Measurements from ENCODE around the gene DGKQ. TPM values are rescaled to one million over a fixed set of nuclear protein-coding genes. Genes with fewer than 3 reads are reported as not detected.

DGKQ gene
- total RNA-seq, 1 donor from 2014 or later: 17.9 TPM

- DNase-seq (ENCODE audit: low read depth): no peak
- Histone ChIP-seq H3K36me3 (ENCODE audit: control insufficient read depth, insufficient read depth, low read length) (peaks cover 2% of the 10 kb centered on the region), H3K4me3 (ENCODE audit: low read depth, low read length) (no peak overlapping the region), H3K27me3 (ENCODE audit: control insufficient read depth, insufficient read depth, low read length) (no peaks in the 10 kb centered on the region)
- TF ChIP-seq, protein P1, sequence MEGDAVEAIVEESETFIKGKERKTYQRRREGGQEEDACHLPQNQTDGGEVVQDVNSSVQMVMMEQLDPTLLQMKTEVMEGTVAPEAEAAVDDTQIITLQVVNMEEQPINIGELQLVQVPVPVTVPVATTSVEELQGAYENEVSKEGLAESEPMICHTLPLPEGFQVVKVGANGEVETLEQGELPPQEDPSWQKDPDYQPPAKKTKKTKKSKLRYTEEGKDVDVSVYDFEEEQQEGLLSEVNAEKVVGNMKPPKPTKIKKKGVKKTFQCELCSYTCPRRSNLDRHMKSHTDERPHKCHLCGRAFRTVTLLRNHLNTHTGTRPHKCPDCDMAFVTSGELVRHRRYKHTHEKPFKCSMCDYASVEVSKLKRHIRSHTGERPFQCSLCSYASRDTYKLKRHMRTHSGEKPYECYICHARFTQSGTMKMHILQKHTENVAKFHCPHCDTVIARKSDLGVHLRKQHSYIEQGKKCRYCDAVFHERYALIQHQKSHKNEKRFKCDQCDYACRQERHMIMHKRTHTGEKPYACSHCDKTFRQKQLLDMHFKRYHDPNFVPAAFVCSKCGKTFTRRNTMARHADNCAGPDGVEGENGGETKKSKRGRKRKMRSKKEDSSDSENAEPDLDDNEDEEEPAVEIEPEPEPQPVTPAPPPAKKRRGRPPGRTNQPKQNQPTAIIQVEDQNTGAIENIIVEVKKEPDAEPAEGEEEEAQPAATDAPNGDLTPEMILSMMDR (IDR thresholded peaks at IDR 0.05; ENCODE audit: insufficient read depth, low read length, severe bottlenecking): no peak
- no peak for FAIRE-seq
These were observed 46.0 kb upstream of the DGKQ start for GRCh38 chr4:1019320-1019719.

DNA sequence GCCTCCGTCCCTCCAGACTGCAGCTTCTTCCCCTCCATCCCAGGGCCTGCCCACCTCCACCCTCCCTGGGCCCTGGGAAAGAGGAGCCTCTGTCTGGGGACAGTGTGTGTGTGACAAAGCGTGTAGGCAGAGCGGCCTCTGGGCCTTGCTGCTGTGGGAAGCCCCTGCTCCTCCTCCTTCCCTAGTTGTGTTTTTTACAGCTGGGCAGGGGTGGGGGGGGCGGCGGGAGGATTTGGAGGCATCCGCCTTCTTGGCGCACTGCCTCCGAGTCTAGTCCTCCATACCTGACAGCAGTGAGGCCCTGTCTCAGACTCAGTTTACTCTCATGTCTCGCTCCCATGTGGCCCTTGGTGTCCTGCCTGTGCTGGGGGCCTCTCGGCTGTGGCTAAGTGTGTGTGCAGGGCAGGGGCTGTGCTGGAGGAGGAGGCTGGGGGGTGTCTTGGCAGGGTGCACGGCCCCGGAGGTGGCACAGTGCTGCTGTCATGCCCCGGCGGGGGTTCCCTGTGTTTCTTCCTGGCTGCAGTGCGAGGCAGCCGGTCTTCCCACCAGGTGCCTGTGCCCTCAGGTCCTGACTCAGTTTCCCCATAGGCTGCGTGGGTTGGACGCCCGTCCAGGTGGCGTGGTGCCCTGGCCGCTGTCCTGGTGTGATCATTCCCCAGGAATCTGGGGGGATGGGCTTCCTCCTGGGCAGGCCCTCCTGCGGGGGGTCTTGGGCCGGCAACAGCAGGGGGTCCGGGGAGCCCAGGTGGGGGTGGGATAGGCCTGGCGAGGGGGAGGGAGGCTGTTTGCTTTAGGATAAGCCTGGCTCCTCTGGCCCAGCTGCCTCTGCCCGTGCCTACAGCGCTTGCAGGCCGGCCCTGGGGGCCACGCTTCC lies 45.0 kb upstream of the DGKQ start:
- H3K27me3 ChIP-seq (ENCODE audit: control insufficient read depth, insufficient read depth, low read length): no peaks in the 10 kb centered on the region
- H3K36me3 ChIP-seq (ENCODE audit: control insufficient read depth, insufficient read depth, low read length): peaks cover 2% of the 10 kb centered on the region
- DNase-seq (ENCODE audit: low read depth): no peak
- FAIRE-seq: no peak
- TF ChIP-seq, protein P1 (IDR thresholded peaks at IDR 0.05; ENCODE audit: insufficient read depth, low read length, severe bottlenecking): no peak
- H3K4me3 ChIP-seq (ENCODE audit: low read depth, low read length): no peak overlapping the region

DNA sequence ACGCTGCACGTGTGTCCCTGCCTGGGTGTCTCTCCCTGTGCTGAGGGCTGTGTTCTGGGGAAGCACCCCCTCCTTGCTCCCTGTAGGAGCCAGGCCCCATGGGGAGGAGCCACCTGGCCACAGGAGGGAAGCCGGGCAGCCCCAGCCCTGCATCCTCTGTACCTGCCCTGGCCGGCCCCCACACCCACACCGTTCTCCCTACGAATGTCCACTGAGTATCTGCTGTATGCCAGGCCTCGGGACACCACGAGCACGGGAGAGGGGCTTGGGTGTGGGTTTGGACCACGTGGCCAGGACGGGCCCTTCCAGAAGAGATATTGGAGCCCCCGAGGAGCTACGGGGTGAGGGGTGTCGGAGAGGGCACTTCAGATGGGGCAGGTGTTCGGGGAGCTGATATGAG lies 44.3 kb upstream of the DGKQ start:
- Histone ChIP-seq H3K4me3 (ENCODE audit: low read depth, low read length) (no peak overlapping the region), H3K36me3 (ENCODE audit: control insufficient read depth, insufficient read depth, low read length) (peaks cover 4% of the 10 kb centered on the region), H3K27me3 (ENCODE audit: control insufficient read depth, insufficient read depth, low read length) (no peaks in the 10 kb centered on the region)
- FAIRE-seq (no peak), DNase-seq (ENCODE audit: low read depth) (no peak)
- TF ChIP-seq, protein P1 (IDR thresholded peaks at IDR 0.05; ENCODE audit: insufficient read depth, low read length, severe bottlenecking): no peak

- FAIRE-seq (no peak), DNase-seq (ENCODE audit: low read depth) (no peak)
- TF ChIP-seq, protein P1 (IDR thresholded peaks at IDR 0.05; ENCODE audit: insufficient read depth, low read length, severe bottlenecking): no peak
These were observed 43.8 kb upstream of the DGKQ start for GRCh38 chr4:1017211-1017610.

GRCh38 chr4:1015746-1016145 lies 42.4 kb upstream of the DGKQ start:
- H3K36me3 ChIP-seq (ENCODE audit: control insufficient read depth, insufficient read depth, low read length): peaks cover 2% of the 10 kb centered on the region
- no peak overlapping the region for H3K4me3 ChIP-seq (ENCODE audit: low read depth, low read length)
- DNase-seq (ENCODE audit: low read depth) (no peak), FAIRE-seq (no peak)
- no peaks in the 10 kb centered on the region for H3K27me3 ChIP-seq (ENCODE audit: control insufficient read depth, insufficient read depth, low read length)
- TF ChIP-seq, protein P1 (IDR thresholded peaks at IDR 0.05; ENCODE audit: insufficient read depth, low read length, severe bottlenecking): no peak

More at GRCh38 chr4:1017211-1017610, 43.8 kb upstream of the DGKQ start:
- Histone ChIP-seq H3K4me3 (ENCODE audit: low read depth, low read length) (no peak overlapping the region), H3K36me3 (ENCODE audit: control insufficient read depth, insufficient read depth, low read length) (peaks cover 2% of the 10 kb centered on the region), H3K27me3 (ENCODE audit: control insufficient read depth, insufficient read depth, low read length) (no peaks in the 10 kb centered on the region)

Measured in bronchial epithelial cell (primary cell).